GM23338 (cell line): ENCODE data around the gene SLC25A39. TPM values are rescaled to one million over a fixed set of nuclear protein-coding genes. Genes with fewer than 3 reads are reported as not detected.

Experiments used
- ATAC-seq: fragments of 200-7000 bp; cut with Tn5 transposase; 3 replicates; pipeline ENCODE4 v1.9.1; 2020
- DNase-seq: peaks from one replicate; pipeline ENCODE4 v3.0.0-alpha.2; 2015; ENCODE audit warnings: low spot score
- H2AFZ ChIP-seq: fragments of 200-600 bp; sonication (generic); 2 replicates; pipeline ENCODE4 v1.8.0; 2016; ENCODE audit warnings: antibody characterized with exemption, mild to moderate bottlenecking, moderate library complexity
- H3F3A ChIP-seq: fragments of 200-600 bp; sonication (generic); replicated peaks from 2 replicates; pipeline ENCODE4 v1.8.0; 2017; ENCODE audit warnings: antibody characterized with exemption, mixed run types, low read depth
- H3K27ac ChIP-seq: fragments of 200-600 bp; sonication (generic); 2 replicates; pipeline ENCODE4 v1.6.1; 2016; ENCODE audit warnings: low read depth
- H3K27me3 ChIP-seq: fragments of 200-600 bp; sonication (generic); 2 replicates; pipeline ENCODE4 v1.8.0; 2016; ENCODE audit warnings: mild to moderate bottlenecking, mixed run types, moderate library complexity; ENCODE audit not compliant: insufficient read depth
- H3K36me3 ChIP-seq: fragments of 200-600 bp; sonication (generic); 2 replicates; pipeline ENCODE4 v1.8.0; 2016; ENCODE audit warnings: mild to moderate bottlenecking; ENCODE audit not compliant: insufficient read depth
- H3K4me1 ChIP-seq: fragments of 200-600 bp; sonication (generic); 2 replicates; pipeline ENCODE4 v1.8.0; 2016; ENCODE audit warnings: mild to moderate bottlenecking, moderate library complexity; ENCODE audit not compliant: insufficient read depth
- H3K4me2 ChIP-seq: fragments of 200-600 bp; sonication (generic); 2 replicates; pipeline ENCODE4 v1.7.1; 2017; ENCODE audit warnings: mixed run types
- H3K4me3 ChIP-seq: fragments of 200-600 bp; sonication (generic); 2 replicates; pipeline ENCODE4 v1.6.1; 2016; ENCODE audit warnings: mixed run types
- H3K79me2 ChIP-seq: fragments of 200-600 bp; sonication (generic); replicated peaks from 2 replicates; pipeline ENCODE4 v1.8.0; 2017; ENCODE audit warnings: mild to moderate bottlenecking; ENCODE audit not compliant: insufficient read depth
- H3K9me2 ChIP-seq: fragments of 200-600 bp; sonication (generic); 2 replicates; pipeline ENCODE4 v1.8.0; 2017; ENCODE audit not compliant: insufficient read depth
- H4K20me1 ChIP-seq: fragments of 200-600 bp; sonication (generic); replicated peaks from 2 replicates; pipeline ENCODE4 v1.8.0; 2017; ENCODE audit warnings: mild to moderate bottlenecking; ENCODE audit not compliant: insufficient read depth
- H3K27ac Mint-ChIP-seq: 2 replicates; pipeline ENCODE4 v1.8.0; 2020; ENCODE audit warnings: inconsistent platforms, mild to moderate bottlenecking, moderate library complexity, mixed read lengths
- H3K27me3 Mint-ChIP-seq: 3 replicates; pipeline ENCODE4 v1.8.0; 2022; ENCODE audit warnings: low read depth, mild to moderate bottlenecking, moderate library complexity, mixed read lengths, inconsistent platforms; ENCODE audit not compliant: insufficient read depth, poor library complexity
- H3K36me3 Mint-ChIP-seq: 3 replicates; pipeline ENCODE4 v1.8.0; 2021; ENCODE audit warnings: low read depth, mild to moderate bottlenecking, inconsistent platforms, moderate library complexity, mixed read lengths
- H3K4me1 Mint-ChIP-seq: 3 replicates; pipeline ENCODE4 v1.8.0; 2020; ENCODE audit warnings: mild to moderate bottlenecking, inconsistent platforms, mixed read lengths
- H3K4me3 Mint-ChIP-seq: 3 replicates; pipeline ENCODE4 v1.8.0; 2021; ENCODE audit warnings: moderate library complexity, mild to moderate bottlenecking, inconsistent platforms, mixed read lengths
- H3K9me3 Mint-ChIP-seq: 3 replicates; pipeline ENCODE4 v1.8.0; 2020; ENCODE audit warnings: moderate library complexity, mild to moderate bottlenecking, inconsistent platforms, mixed read lengths
- JUNB ChIP-seq: IDR thresholded peaks from one replicate; pipeline ENCODE4 v1.6.1; 2016; ENCODE audit warnings: antibody characterized with exemption; ENCODE audit not compliant: unreplicated experiment
- POLR2AphosphoS5 ChIP-seq: IDR thresholded peaks from 2 replicates; pipeline ENCODE4 v1.6.1; 2016; ENCODE audit warnings: antibody characterized with exemption, low read depth
- REST ChIP-seq: IDR thresholded peaks from one replicate; pipeline ENCODE4 v1.6.1; 2018; ENCODE audit warnings: antibody characterized with exemption; ENCODE audit not compliant: unreplicated experiment
- ZNF114 ChIP-seq: fragments of 250-450 bp; sonication (Bioruptor Pico); IDR thresholded peaks from 2 replicates; pipeline ENCODE4 v1.5.0; 2020; ENCODE audit warnings: mild to moderate bottlenecking, moderate library complexity
- ZNF331 ChIP-seq: fragments of 250-450 bp; sonication (Bioruptor Pico); IDR thresholded peaks from 2 replicates; pipeline ENCODE4 v1.5.0; 2020; ENCODE audit warnings: low read depth, mild to moderate bottlenecking, moderate library complexity
- ZNF462 ChIP-seq: fragments of 250-450 bp; sonication (Bioruptor Pico); IDR thresholded peaks from 2 replicates; pipeline ENCODE4 v1.5.0; 2020; ENCODE audit warnings: mild to moderate bottlenecking, moderate library complexity
- polyA plus RNA-seq: library from polyadenylated mRNA; unstranded; fragments of >200 nt; fragmentation: Nextera tagmentation; extraction: Ambion mirVana; gene quantifications from 2 replicates; pipeline ENCODE4 v1.2.1, GENCODE V29; 2016
- total RNA-seq: library from RNA; depleted of rRNA; stranded (reverse); fragments of >200 nt; shearing (Covaris generic); gene quantifications from 2 replicates; pipeline ENCODE4 v1.2.3, GENCODE V29; 2014

The SLC25A39 gene
- total and polyA plus RNA-seq, 2 experiments from 2014 or later = 184 to 202 TPM

- ATAC-seq (peak; percentile 87), DNase-seq (peak; percentile 98)
- no peaks in the 10 kb centered on the region for H3K9me3 Mint-ChIP-seq
- H3K36me3 Mint-ChIP-seq = peaks cover 18% of the 10 kb centered on the region
- peak overlapping the region; percentile 72 for H3K4me3 Mint-ChIP-seq
- TF ChIP-seq JUNB (no peak), REST (peak; percentile 21), POLR2AphosphoS5 (peak; percentile 68), ZNF331 (CRISPR knock-in tag) (no peak), ZNF462 (CRISPR knock-in tag) (no peak), ZNF114 (CRISPR knock-in tag) (no peak)
- no peak overlapping the region; the same call in 1 of the 2 replicates for H3K27ac Mint-ChIP-seq
- peaks cover 32% of the 10 kb centered on the region for H3K27me3 ChIP-seq
- H3K4me1 ChIP-seq = peaks cover 6% of the 10 kb centered on the region; the same call in 1 of the 2 replicates
- no peaks in the 10 kb centered on the region for H3K36me3 ChIP-seq
- H2AFZ ChIP-seq = peak overlapping the region; percentile 90
- no peaks in the 10 kb centered on the region for H3K79me2 ChIP-seq
- peak overlapping the region; percentile 58 for H3K4me3 ChIP-seq
- peaks cover 37% of the 10 kb centered on the region for H3K4me1 Mint-ChIP-seq
- no peaks in the 10 kb centered on the region for H3K9me2 ChIP-seq
- 0 out of 2 replicates have a peak, but pooled peaks cover 4% of the 10 kb centered on the region for H3F3A ChIP-seq
- H3K27ac ChIP-seq = no peak overlapping the region
- H3K27me3 Mint-ChIP-seq = peaks cover 48% of the 10 kb centered on the region
- H4K20me1 ChIP-seq = no peaks in the 10 kb centered on the region
- peak overlapping the region; percentile 97 for H3K4me2 ChIP-seq
Observed at GRCh38 chr17:44315760-44316731, 8.6 kb downstream of the SLC25A39 start.
